Body of pancreas (tissue), 4 donors: Measurements from ENCODE around the gene TUBB2A.

Source experiments
- POLR2A ChIP-seq, 3 donors: fragments of 450-650 bp; IDR thresholded peaks; one replicate each; pipeline ENCODE4 v1.6.1; 2016; ENCODE audit warnings: antibody characterized with exemption in 3 of 3, mild to moderate bottlenecking in 2 of 3
- TF ChIP-seq, protein P1 (sequence below), 7 experiments: fragments of 450-650 bp in 4 of 7; fragments of 200-600 bp in 3 of 7; sonication (generic) in 3 of 7; IDR thresholded peaks; one replicate each; pipeline ENCODE4 v1.5.1; 2016 to 2019; ENCODE audit warnings: antibody characterized with exemption in 7 of 7

DNA sequence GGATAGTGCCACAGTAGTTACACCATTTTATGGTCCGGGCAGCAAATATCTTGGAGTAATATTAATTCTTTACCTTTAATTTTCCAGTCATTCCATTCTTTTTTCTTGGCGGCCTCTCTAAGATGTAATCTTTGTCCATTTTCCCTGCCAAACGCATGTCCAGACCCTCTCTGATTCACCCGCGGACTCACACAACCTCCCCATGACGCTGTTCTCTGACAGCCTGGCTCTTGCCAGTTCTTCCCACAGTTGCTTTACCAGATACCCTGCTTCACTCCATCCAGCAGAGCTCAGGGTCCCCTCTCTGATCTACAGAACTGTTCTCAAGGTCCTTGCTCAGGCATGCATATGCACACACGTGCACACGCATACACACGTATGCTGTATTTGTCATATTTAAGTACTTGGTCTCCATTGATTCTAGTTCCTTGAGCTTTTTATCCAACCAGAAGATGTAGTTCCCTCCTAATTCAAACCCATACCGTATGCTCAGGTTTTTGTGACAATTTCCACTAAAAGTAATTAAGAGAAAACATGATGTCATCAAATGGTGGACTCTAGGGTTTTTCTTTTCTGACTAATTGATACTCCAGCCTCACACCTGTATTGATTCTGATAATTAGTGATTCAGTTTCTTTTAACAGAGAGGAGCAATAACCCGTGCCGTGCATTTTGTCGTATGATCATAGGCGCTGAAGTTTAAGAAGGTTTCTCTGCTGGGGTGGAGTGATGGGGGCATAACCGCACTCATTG lies 28.8 kb downstream of the TUBB2A start:
- TF ChIP-seq, protein P1, sequence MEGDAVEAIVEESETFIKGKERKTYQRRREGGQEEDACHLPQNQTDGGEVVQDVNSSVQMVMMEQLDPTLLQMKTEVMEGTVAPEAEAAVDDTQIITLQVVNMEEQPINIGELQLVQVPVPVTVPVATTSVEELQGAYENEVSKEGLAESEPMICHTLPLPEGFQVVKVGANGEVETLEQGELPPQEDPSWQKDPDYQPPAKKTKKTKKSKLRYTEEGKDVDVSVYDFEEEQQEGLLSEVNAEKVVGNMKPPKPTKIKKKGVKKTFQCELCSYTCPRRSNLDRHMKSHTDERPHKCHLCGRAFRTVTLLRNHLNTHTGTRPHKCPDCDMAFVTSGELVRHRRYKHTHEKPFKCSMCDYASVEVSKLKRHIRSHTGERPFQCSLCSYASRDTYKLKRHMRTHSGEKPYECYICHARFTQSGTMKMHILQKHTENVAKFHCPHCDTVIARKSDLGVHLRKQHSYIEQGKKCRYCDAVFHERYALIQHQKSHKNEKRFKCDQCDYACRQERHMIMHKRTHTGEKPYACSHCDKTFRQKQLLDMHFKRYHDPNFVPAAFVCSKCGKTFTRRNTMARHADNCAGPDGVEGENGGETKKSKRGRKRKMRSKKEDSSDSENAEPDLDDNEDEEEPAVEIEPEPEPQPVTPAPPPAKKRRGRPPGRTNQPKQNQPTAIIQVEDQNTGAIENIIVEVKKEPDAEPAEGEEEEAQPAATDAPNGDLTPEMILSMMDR (IDR thresholded peaks at IDR 0.05), result no peak
- no peak for TF ChIP-seq POLR2A (IDR thresholded peaks at IDR 0.05)
